ENCODE data around the gene CHD3. TPM values are rescaled to one million over a fixed set of nuclear protein-coding genes. Genes with fewer than 3 reads are reported as not detected.

CHD3 gene
- total and polyA plus RNA-seq, 2 experiments from 2014 or later, result 2.9 to 9.7 TPM

GRCh38 chr17:7961421-7961820, 72.8 kb downstream of the CHD3 start (continued):
- TF ChIP-seq CTCF (conservative IDR thresholded peaks at IDR 0.05; ENCODE audit: low read depth in 2 of 2) (no peak), NANOG (IDR thresholded peaks at IDR 0.05; ENCODE audit: borderline replicate concordance) (no peak)
- TF ChIP-seq, protein P1, sequence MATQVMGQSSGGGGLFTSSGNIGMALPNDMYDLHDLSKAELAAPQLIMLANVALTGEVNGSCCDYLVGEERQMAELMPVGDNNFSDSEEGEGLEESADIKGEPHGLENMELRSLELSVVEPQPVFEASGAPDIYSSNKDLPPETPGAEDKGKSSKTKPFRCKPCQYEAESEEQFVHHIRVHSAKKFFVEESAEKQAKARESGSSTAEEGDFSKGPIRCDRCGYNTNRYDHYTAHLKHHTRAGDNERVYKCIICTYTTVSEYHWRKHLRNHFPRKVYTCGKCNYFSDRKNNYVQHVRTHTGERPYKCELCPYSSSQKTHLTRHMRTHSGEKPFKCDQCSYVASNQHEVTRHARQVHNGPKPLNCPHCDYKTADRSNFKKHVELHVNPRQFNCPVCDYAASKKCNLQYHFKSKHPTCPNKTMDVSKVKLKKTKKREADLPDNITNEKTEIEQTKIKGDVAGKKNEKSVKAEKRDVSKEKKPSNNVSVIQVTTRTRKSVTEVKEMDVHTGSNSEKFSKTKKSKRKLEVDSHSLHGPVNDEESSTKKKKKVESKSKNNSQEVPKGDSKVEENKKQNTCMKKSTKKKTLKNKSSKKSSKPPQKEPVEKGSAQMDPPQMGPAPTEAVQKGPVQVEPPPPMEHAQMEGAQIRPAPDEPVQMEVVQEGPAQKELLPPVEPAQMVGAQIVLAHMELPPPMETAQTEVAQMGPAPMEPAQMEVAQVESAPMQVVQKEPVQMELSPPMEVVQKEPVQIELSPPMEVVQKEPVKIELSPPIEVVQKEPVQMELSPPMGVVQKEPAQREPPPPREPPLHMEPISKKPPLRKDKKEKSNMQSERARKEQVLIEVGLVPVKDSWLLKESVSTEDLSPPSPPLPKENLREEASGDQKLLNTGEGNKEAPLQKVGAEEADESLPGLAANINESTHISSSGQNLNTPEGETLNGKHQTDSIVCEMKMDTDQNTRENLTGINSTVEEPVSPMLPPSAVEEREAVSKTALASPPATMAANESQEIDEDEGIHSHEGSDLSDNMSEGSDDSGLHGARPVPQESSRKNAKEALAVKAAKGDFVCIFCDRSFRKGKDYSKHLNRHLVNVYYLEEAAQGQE (IDR thresholded peaks at IDR 0.05; ENCODE audit: unreplicated experiment), result no peak

Small RNA genes within 50 kb of the gene (small RNA-seq; reads per million reads assigned to genes)
- 0.72 reads per million, percentile 49 among the genes with 10 or more reads in this experiment for gene SCARNA21 (ENCODE audit: low replicate concordance)

Other genes with a start within 250 kb of the CHD3 start
- 11.2 and 14.9 TPM in 2 replicates for gene ATP1B2, start 237.9 kb upstream of the CHD3 start, total RNA-seq (2014; rRNA removed; shearing (Covaris generic))
- 33.1 and 35.3 TPM in 2 replicates for gene ATP1B2, start 237.9 kb upstream of the CHD3 start, polyA plus RNA-seq (2016; fragmentation: Nextera tagmentation; extraction: Ambion mirVana)
- gene TP53, start 201.3 kb upstream of the CHD3 start, total RNA-seq (2014; rRNA removed; shearing (Covaris generic)), result 154 and 178 TPM in 2 replicates
- 119 and 138 TPM in 2 replicates for gene TP53, start 201.3 kb upstream of the CHD3 start, polyA plus RNA-seq (2016; fragmentation: Nextera tagmentation; extraction: Ambion mirVana)
- 27.1 and 28.1 TPM in 2 replicates for gene WRAP53, start 200.3 kb upstream of the CHD3 start, total RNA-seq (2014; rRNA removed; shearing (Covaris generic))
- 33.3 and 33.5 TPM in 2 replicates for gene WRAP53, start 200.3 kb upstream of the CHD3 start, polyA plus RNA-seq (2016; fragmentation: Nextera tagmentation; extraction: Ambion mirVana)
- gene EFNB3, start 183.6 kb upstream of the CHD3 start, total RNA-seq (2014; rRNA removed; shearing (Covaris generic)), result 7.7 and 11.5 TPM in 2 replicates
- 4.2 and 4.5 TPM in 2 replicates for gene EFNB3, start 183.6 kb upstream of the CHD3 start, polyA plus RNA-seq (2016; fragmentation: Nextera tagmentation; extraction: Ambion mirVana)
- 0.16 and 0.38 TPM in 2 replicates for gene DNAH2, start 171.0 kb upstream of the CHD3 start, total RNA-seq (2014; rRNA removed; shearing (Covaris generic))
- gene DNAH2, start 171.0 kb upstream of the CHD3 start, polyA plus RNA-seq (2016; fragmentation: Nextera tagmentation; extraction: Ambion mirVana), result not detected in 2 replicates
- gene KDM6B, start 54.6 kb upstream of the CHD3 start, total RNA-seq (2014; rRNA removed; shearing (Covaris generic)), result 1.4 and 1.8 TPM in 2 replicates
- gene KDM6B, start 54.6 kb upstream of the CHD3 start, polyA plus RNA-seq (2016; fragmentation: Nextera tagmentation; extraction: Ambion mirVana), result 1.1 and 1.4 TPM in 2 replicates
- 0.97 TPM in 1 of 2 replicates, not detected in the other for gene TMEM88, start 33.7 kb upstream of the CHD3 start, total RNA-seq (2014; rRNA removed; shearing (Covaris generic))
- 0.43 and 0.58 TPM in 2 replicates for gene TMEM88, start 33.7 kb upstream of the CHD3 start, polyA plus RNA-seq (2016; fragmentation: Nextera tagmentation; extraction: Ambion mirVana)
- 17.1 and 24.0 TPM in 2 replicates for gene NAA38, start 31.2 kb upstream of the CHD3 start, total RNA-seq (2014; rRNA removed; shearing (Covaris generic))
- 74.8 and 78.5 TPM in 2 replicates for gene NAA38, start 31.2 kb upstream of the CHD3 start, polyA plus RNA-seq (2016; fragmentation: Nextera tagmentation; extraction: Ambion mirVana)
- gene CYB5D1, start 30.8 kb upstream of the CHD3 start, total RNA-seq (2014; rRNA removed; shearing (Covaris generic)), result 5.6 and 8.4 TPM in 2 replicates
- gene CYB5D1, start 30.8 kb upstream of the CHD3 start, polyA plus RNA-seq (2016; fragmentation: Nextera tagmentation; extraction: Ambion mirVana), result 2.7 and 3.5 TPM in 2 replicates
- 0.66 and 1.4 TPM in 2 replicates for gene RNF227, start 27.5 kb downstream of the CHD3 start, total RNA-seq (2014; rRNA removed; shearing (Covaris generic))
- 0.35 and 0.42 TPM in 2 replicates for gene RNF227, start 27.5 kb downstream of the CHD3 start, polyA plus RNA-seq (2016; fragmentation: Nextera tagmentation; extraction: Ambion mirVana)
- 0.47 and 1.0 TPM in 2 replicates for gene KCNAB3, start 41.1 kb downstream of the CHD3 start, total RNA-seq (2014; rRNA removed; shearing (Covaris generic))
- 0.45 and 1.0 TPM in 2 replicates for gene KCNAB3, start 41.1 kb downstream of the CHD3 start, polyA plus RNA-seq (2016; fragmentation: Nextera tagmentation; extraction: Ambion mirVana)
- 45.2 and 52.4 TPM in 2 replicates for gene TRAPPC1, start 43.2 kb downstream of the CHD3 start, total RNA-seq (2014; rRNA removed; shearing (Covaris generic))
- 211 and 234 TPM in 2 replicates for gene TRAPPC1, start 43.2 kb downstream of the CHD3 start, polyA plus RNA-seq (2016; fragmentation: Nextera tagmentation; extraction: Ambion mirVana)
- gene CNTROB, start 43.4 kb downstream of the CHD3 start, total RNA-seq (2014; rRNA removed; shearing (Covaris generic)), result 18.4 and 18.5 TPM in 2 replicates
- 16.3 and 17.8 TPM in 2 replicates for gene CNTROB, start 43.4 kb downstream of the CHD3 start, polyA plus RNA-seq (2016; fragmentation: Nextera tagmentation; extraction: Ambion mirVana)
- 0.07 TPM in 1 of 2 replicates, not detected in the other for gene GUCY2D, start 113.8 kb downstream of the CHD3 start, total RNA-seq (2014; rRNA removed; shearing (Covaris generic))
- gene GUCY2D, start 113.8 kb downstream of the CHD3 start, polyA plus RNA-seq (2016; fragmentation: Nextera tagmentation; extraction: Ambion mirVana), result 0.08 and 0.96 TPM in 2 replicates
- 0.39 and 0.45 TPM in 2 replicates for gene ALOX15B, start 150.3 kb downstream of the CHD3 start, total RNA-seq (2014; rRNA removed; shearing (Covaris generic))
- 0.33 and 0.42 TPM in 2 replicates for gene ALOX15B, start 150.3 kb downstream of the CHD3 start, polyA plus RNA-seq (2016; fragmentation: Nextera tagmentation; extraction: Ambion mirVana)
- 1.4 TPM in 1 of 2 replicates, not detected in the other for gene ALOX12B, start 198.9 kb downstream of the CHD3 start, total RNA-seq (2014; rRNA removed; shearing (Covaris generic))
- 0.16 and 0.30 TPM in 2 replicates for gene ALOX12B, start 198.9 kb downstream of the CHD3 start, polyA plus RNA-seq (2016; fragmentation: Nextera tagmentation; extraction: Ambion mirVana)
- gene ALOXE3, start 229.7 kb downstream of the CHD3 start, total RNA-seq (2014; rRNA removed; shearing (Covaris generic)), result 0.10 and 1.6 TPM in 2 replicates
- gene ALOXE3, start 229.7 kb downstream of the CHD3 start, polyA plus RNA-seq (2016; fragmentation: Nextera tagmentation; extraction: Ambion mirVana), result 0.27 TPM in 1 of 2 replicates, not detected in the other
- 0.14 TPM in 1 of 2 replicates, not detected in the other for gene HES7, start 235.3 kb downstream of the CHD3 start, total RNA-seq (2014; rRNA removed; shearing (Covaris generic))
- gene HES7, start 235.3 kb downstream of the CHD3 start, polyA plus RNA-seq (2016; fragmentation: Nextera tagmentation; extraction: Ambion mirVana), result 0.24 TPM in 1 of 2 replicates, not detected in the other

Measured in GM23338 (cell line).